Jurkat, Clone E6-1 (cell line): ENCODE measurements around the gene CCDC69.

Source experiments
- DNase-seq: peaks from one replicate; pipeline ENCODE4 v3.0.0-alpha.2; 2011; ENCODE audit warnings: low read depth, low spot score
- H3K4me3 ChIP-seq: 2 replicates; pipeline ENCODE4 v1.5.1; 2011; ENCODE audit warnings: mild to moderate bottlenecking, low read length, control low read depth, moderate library complexity

Gene CCDC69

GRCh38 chr5:151225475-151225874, 1.6 kb upstream of the CCDC69 start:
- H3K4me3 ChIP-seq, result no peak overlapping the region
- DNase-seq, result no peak

- no peak overlapping the region for H3K4me3 ChIP-seq
- DNase-seq, result no peak
These were observed 1.2 kb upstream of the CCDC69 start for GRCh38 chr5:151225071-151225470.

DNA sequence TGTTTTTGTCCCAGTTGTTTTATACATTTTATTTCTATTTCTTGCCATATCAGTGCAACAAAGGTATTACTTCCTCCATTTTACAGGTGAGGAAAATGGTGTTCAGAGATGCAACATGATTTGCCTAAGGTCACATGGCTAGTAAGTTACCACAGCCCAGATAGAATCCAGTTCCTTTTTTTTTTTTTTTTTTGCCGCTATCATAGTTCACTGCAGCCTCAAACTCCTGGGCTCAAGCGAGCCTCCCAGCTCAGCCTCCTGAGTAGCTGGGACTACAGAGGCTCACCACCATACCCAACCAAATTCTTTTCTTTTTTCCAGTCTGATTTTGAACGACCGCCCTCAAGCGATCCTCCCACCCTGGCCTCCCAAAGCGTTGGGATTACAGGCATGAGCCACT, 480 bp upstream of the CCDC69 start:
- no peak overlapping the region for H3K4me3 ChIP-seq
- DNase-seq, result no peak

DNA sequence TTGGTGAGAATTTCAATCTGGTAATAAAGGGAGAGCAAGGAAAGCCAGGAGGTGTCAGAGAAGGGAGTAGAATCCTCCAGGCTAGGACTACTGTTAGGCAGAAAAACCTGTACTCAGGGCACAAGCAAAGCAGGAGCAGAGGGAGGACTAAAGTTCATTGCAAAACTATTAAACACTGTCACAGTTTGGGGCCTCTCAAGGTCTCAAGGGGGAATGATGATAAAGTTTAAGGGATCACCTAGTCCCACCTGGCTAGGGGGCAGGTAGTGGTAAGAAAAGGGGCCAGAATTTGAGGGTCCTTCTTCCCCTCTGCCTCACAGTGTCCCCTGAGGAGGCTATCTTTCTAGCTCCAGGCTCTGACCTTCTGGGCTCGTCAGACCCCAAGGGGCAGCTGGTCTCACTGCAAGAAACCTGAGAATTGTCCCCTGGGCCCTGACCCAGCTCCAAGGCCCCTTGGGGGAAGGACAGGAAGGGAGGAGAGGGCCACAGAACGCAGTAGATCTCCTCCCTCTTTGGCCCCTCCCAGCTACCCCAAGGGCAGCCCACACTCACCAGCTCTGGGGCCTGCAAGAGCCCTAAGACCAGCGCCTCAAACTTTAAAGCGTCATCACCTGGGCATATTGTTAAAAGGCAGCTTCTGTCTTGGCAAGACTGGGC, 974 bp downstream of the CCDC69 start:
- no peak for DNase-seq

DNA sequence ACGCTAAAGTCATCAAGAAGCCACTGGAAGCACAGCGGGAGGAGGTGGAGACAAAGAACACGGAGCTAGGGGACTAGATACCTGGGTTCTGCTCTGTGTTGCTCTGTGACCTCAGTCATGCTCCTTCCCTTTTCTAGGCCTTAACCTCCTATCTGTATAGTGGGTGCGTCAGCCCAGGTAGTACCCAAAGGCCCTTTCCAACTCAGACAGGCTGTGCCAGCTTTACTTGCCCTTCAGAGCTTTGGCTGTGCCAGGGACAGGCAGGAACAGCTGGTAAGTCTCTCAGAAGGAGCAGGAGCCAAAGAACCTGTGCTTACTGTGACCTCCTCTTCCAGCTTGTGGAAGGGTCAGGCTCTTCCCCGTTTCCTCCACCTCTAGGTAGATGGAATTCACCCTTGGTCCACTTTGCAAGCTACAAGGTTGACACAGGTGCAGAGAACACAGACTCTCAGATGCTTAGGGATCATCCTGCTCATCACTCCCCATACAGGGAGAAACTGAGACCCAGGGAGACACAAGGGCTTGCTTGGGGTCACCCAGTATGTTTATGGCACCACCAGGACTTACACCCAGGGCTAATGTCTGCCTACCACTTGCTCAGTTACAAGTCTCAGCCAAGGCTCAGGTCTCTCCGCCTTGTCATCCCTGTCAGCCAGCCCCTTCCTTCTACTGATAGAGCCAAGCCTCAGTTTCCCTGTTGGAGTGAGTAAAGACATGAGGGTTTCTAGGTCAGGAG, 1.7 kb downstream of the CCDC69 start:
- no peak for DNase-seq
- no peak overlapping the region for H3K4me3 ChIP-seq

More for the DNA sequence above, 974 bp downstream of the CCDC69 start:
- H3K4me3 ChIP-seq, result no peak overlapping the region

- no peak for DNase-seq
These were observed 2.3 kb downstream of the CCDC69 start for GRCh38 chr5:151221574-151221973.

DNA sequence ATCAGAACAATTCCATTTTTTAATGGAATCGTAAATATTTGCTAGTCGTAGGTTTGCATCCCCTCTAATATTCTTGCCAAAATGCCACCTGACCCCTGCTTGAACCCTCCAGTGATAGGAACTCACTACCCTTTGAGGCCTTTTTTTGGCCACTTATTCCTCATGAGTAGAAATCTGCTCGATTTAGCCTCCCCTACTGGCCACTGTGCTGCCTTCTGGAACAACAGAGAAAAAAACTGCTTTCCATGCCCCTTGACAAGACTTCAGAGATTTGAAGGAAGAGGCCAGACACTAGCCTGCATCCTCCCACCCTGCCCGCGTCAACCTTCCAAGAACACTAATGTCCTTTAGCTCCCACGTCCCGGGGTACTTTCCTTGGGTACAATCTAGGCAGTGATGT, 4.1 kb downstream of the CCDC69 start:
- DNase-seq, result no peak

More at GRCh38 chr5:151221574-151221973, 2.3 kb downstream of the CCDC69 start:
- H3K4me3 ChIP-seq, result no peak overlapping the region

DNA sequence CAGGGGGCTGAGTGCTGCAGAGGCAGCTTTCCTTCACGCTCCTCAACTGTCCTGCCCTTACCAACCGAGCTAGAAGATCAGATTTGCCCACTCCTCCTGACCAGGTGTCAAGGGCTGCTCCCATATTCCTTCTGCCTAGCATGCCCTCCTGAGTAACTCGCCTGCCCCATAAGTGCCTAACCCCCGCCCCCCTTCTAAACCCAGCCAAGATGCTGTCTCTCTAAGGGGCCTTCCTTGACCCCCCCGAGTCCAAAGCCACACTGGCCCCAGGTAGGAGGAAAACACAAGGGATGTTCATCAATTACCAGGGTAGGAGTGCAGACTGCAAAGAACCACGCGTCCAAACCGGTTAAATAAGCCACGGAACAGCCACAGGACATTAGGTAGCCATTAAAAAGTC, 4.8 kb downstream of the CCDC69 start:
- H3K4me3 ChIP-seq, result no peak overlapping the region
- no peak for DNase-seq

More for the DNA sequence above, 4.1 kb downstream of the CCDC69 start:
- H3K4me3 ChIP-seq, result no peak overlapping the region

- no peak for DNase-seq
- H3K4me3 ChIP-seq, result no peak overlapping the region
These were observed 5.7 kb downstream of the CCDC69 start for GRCh38 chr5:151218177-151218576.

GRCh38 chr5:151216781-151217180, 7.1 kb downstream of the CCDC69 start:
- DNase-seq, result no peak
- no peak overlapping the region for H3K4me3 ChIP-seq

DNA sequence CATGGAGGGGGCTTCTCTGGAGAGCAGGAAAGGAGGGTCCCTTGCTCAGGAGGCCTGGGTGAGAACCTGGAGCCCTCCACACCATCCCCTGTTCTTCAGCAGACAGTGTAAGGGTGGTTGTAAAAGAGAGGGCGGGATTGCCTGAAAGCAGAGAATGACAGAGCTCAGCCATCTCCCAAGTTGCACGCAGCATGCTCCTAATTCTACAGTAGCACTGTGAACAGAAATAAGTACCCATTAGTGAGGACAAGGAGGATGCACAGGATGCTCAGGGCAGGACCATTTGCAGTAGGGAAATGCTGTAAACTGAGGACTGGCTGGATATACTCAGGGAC, 8.4 kb downstream of the CCDC69 start:
- DNase-seq, result no peak
- peak overlapping the region; percentile 92 for H3K4me3 ChIP-seq

DNA sequence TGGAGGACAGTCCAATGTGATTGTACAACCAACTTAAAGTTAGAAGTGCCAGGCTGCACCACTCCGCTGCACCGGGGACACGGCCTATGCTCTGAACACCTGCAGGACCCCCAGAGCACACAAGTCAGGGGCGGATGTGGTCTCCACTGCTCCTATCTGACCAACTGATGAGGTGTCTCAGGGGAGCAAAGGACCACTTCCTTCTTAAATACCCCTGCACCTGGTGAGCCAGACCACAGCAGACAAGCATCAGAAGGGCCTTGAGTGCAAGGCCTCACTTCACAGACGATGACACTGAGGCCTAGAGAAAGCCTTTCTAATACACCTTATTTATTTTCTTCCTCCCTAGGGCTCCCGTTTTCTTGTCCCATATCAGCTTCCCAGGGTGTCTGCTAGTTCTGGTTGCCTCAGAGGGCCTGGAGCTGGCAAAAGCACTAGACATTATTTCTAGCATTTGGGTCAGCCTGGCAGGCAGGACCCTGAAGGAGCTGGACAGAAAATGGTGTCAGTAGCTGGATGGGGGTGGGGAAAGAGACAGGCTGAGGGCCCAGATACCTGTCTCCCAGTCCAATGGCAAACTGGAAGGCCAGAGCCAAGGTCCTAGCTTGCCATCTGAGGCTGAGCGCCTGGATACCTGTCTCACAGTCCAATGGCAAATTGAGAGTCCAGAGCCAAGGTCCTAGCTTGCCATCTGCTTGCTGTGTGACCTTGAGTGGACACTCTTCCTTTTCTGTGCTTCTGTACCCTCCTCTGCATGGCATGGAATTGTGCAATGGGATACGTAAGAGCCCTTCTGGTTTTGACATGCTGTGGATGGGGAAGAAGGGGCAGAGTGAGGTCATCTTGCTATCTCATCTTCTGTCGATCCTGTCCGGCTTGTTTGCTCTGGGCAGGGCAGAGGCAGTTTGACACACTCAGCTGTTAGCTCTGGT, 9.0 kb downstream of the CCDC69 start:
- peak overlapping the region; percentile 92 for H3K4me3 ChIP-seq
- peak; percentile 99 for DNase-seq

DNA sequence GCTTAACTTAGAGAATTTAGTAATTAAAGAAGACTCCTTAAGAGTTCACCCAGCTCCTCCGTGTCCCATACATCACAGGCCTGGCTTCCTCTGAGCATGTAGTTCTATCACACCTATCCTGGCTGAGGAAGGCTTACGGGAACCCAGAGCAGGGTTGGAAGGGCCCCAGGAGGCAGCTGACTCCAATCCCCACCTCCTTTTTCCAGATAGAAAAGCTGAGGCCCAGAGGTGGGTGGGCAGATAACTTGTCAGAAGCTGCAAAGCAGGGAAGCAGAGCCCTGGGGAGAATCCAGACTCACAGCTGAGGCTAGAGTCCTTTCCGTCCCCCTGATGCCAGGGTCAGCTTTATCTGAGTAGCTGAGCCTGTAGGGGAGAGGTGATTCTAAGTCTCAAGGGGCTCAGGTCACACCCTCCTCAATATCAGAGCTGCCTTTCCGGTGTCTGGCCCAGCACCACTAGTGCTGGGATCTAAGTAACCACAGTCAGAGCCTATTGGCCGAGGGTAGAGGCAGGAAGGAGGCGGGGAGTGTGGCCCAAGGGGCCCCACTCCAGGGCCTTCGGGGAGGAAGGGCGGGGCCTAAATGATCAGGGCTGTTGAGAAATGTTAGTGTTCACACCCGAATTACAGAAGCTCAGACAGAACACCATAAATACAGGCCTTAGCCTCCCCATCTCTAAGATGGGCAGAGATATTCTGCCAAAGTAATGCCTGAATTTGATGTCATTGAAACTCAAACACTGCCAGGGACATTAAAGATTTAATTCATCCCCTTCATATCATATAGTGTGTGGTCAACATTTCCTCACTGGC, 9.9 kb downstream of the CCDC69 start:
- H3K4me3 ChIP-seq, result peak overlapping the region; percentile 92
- peak; percentile 96 for DNase-seq

- peak; percentile 73 for DNase-seq
- H3K4me3 ChIP-seq, result peak overlapping the region; percentile 92
These were observed 11.5 kb downstream of the CCDC69 start for GRCh38 chr5:151212406-151212798.

- no peak overlapping the region for H3K4me3 ChIP-seq
- no peak for DNase-seq
These were observed 15.4 kb downstream of the CCDC69 start for GRCh38 chr5:151208481-151208914.

DNA sequence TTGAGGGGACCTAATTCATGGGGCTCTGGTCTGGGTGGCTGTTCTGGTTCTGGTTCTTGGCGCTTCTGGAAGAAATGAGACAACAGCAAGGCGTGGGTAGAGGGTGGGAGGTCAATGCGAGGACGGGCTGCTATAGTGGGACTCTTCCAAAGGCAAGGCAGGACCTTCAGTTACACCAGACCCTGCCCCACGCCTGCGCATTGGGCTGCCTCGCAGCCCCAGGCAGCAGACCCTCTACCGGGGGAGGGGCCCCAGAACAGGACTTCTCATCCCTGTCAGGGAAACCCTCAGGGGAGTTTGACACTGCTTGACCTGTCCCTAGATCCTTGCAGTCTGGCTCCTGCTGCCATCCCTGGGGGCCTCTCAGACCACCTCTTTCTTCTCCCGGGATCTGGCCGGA, 18.5 kb downstream of the CCDC69 start:
- no peak for DNase-seq
- H3K4me3 ChIP-seq, result no peak overlapping the region

DNA sequence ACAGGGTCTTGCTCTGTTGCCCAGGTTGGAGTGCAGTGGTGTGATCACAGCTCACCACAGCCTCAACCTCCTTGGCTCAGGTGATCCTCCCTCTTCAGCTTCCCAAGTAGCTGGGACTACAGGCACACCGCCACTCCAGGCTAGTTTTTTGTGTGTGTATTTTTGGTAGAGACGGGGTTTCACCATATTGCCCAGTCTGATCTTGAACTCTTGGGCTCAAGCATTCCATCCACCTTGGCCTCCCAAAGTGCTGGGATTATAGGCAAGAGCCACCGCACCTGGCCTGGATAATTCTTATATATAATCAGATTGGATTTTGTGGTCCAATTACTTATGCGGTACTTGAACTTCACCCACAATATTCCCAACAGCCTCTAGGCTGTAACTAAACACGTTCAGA, 19.8 kb downstream of the CCDC69 start:
- H3K4me3 ChIP-seq, result no peak overlapping the region
- no peak for DNase-seq

GRCh38 chr5:151202381-151203139, 21.3 kb downstream of the CCDC69 start:
- H3K4me3 ChIP-seq, result no peak overlapping the region
- DNase-seq, result no peak
